Esophagus squamous epithelium (tissue), 4 donors: Measurements from ENCODE around the gene PTPRN2.

Experiments used
- CTCF ChIP-seq, 6 experiments: fragments of 450-650 bp in 4 of 6; fragments of 200-600 bp in 2 of 6; sonication (generic) in 2 of 6; IDR thresholded peaks; one replicate each; pipeline ENCODE4 v1.5.1; 2016 to 2019; ENCODE audit warnings: antibody characterized with exemption in 6 of 6, mild to moderate bottlenecking in 4 of 6, moderate library complexity in 4 of 6
- POLR2A ChIP-seq, 4 donors: fragments of 450-650 bp; IDR thresholded peaks; one replicate each; pipeline ENCODE4 v1.6.1; 2017; ENCODE audit warnings: antibody characterized with exemption in 4 of 4, mild to moderate bottlenecking in 4 of 4, moderate library complexity in 3 of 4

- TF ChIP-seq CTCF (IDR thresholded peaks at IDR 0.05), result no peak
- no peak for TF ChIP-seq POLR2A (IDR thresholded peaks at IDR 0.05)
These were observed 420.2 kb downstream of the PTPRN2 start for GRCh38 chr7:158167373-158167772.
